OCI-LY3 (cell line): ENCODE measurements around the gene C4B.
"Not testable (repeated sequence)": the region's sequence is repeated elsewhere in the genome, so short reads cannot be mapped to it uniquely, and the experiment has no call there.

ENCODE experiments used
- EZH2phosphoT487 ChIP-seq: fragments of 200-600 bp; shearing (Covaris generic); IDR thresholded peaks from 2 replicates; pipeline ENCODE4 v1.6.1; 2018; ENCODE audit warnings: antibody characterized with exemption, mixed run types, low read depth
- TF ChIP-seq, protein P1 (sequence below): fragments of 200-600, 300-600 bp; sonication (generic); IDR thresholded peaks from 2 replicates; pipeline ENCODE4 v1.5.1; 2014; ENCODE audit warnings: antibody characterized with exemption, low read length, low read depth

DNA sequence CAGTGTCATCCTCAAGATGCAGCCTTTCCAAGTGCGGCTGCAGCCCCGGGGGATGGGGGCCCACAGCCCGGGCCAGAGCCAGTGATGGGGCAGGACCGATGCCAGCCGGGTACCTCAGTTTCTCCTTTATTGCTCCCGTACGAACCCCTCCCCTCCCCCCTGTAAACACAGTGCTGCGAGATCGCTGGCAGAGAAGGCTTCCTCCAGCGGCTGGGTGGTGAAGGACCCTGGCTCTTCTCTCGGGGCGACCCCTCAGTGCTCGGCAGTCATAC lies 26.4 kb downstream of the C4B start:
- TF ChIP-seq, protein P1, sequence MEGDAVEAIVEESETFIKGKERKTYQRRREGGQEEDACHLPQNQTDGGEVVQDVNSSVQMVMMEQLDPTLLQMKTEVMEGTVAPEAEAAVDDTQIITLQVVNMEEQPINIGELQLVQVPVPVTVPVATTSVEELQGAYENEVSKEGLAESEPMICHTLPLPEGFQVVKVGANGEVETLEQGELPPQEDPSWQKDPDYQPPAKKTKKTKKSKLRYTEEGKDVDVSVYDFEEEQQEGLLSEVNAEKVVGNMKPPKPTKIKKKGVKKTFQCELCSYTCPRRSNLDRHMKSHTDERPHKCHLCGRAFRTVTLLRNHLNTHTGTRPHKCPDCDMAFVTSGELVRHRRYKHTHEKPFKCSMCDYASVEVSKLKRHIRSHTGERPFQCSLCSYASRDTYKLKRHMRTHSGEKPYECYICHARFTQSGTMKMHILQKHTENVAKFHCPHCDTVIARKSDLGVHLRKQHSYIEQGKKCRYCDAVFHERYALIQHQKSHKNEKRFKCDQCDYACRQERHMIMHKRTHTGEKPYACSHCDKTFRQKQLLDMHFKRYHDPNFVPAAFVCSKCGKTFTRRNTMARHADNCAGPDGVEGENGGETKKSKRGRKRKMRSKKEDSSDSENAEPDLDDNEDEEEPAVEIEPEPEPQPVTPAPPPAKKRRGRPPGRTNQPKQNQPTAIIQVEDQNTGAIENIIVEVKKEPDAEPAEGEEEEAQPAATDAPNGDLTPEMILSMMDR, result not testable (repeated sequence)
- TF ChIP-seq EZH2phosphoT487, result not testable (repeated sequence)
